HepG2 (cell line): ENCODE measurements around the gene ERCC4. TPM values are rescaled to one million over a fixed set of nuclear protein-coding genes. Genes with fewer than 3 reads are reported as not detected.

ENCODE experiments used
- ARID5B ChIP-seq: IDR thresholded peaks from 2 replicates; pipeline ENCODE4 v1.4.0; 2020; ENCODE audit warnings: mild to moderate bottlenecking, missing genetic modification reagents
- HMG20B ChIP-seq: conservative IDR thresholded peaks from 2 replicates; pipeline ENCODE4 v1.6.1; 2016; ENCODE audit warnings: missing genetic modification reagents, missing compliant biosample characterization
- HMGA1 ChIP-seq: sonication (generic); formaldehyde crosslinking; conservative IDR thresholded peaks from 2 replicates; pipeline ENCODE4 v1.4.0; 2020; ENCODE audit warnings: missing genetic modification reagents
- IKZF5 ChIP-seq: IDR thresholded peaks from 2 replicates; pipeline ENCODE4 v1.6.1; 2018; ENCODE audit warnings: missing genetic modification reagents, mild to moderate bottlenecking, missing compliant biosample characterization
- IRF9 ChIP-seq: sonication (generic); formaldehyde crosslinking; IDR thresholded peaks from 2 replicates; pipeline ENCODE4 v1.8.0; 2022; ENCODE audit warnings: missing genetic modification reagents, mild to moderate bottlenecking, borderline replicate concordance
- MTERF4 ChIP-seq: sonication (generic); formaldehyde crosslinking; IDR thresholded peaks from 2 replicates; pipeline ENCODE4 v1.8.0; 2023; ENCODE audit warnings: mild to moderate bottlenecking, missing genetic modification reagents
- NFRKB ChIP-seq: fragments of 450-650 bp; IDR thresholded peaks from 2 replicates; pipeline ENCODE4 v1.6.1; 2017
- TARDBP ChIP-seq: sonication (generic); formaldehyde crosslinking; IDR thresholded peaks from 2 replicates; pipeline ENCODE4 v1.8.0; 2022; ENCODE audit warnings: mild to moderate bottlenecking, missing genetic modification reagents
- ZBTB37 ChIP-seq: sonication (generic); formaldehyde crosslinking; IDR thresholded peaks from 2 replicates; pipeline ENCODE4 v1.4.0; 2020; ENCODE audit warnings: mild to moderate bottlenecking, missing genetic modification reagents
- ZBTB49 ChIP-seq: sonication (generic); formaldehyde crosslinking; IDR thresholded peaks from 2 replicates; pipeline ENCODE4 v1.4.0; 2020; ENCODE audit warnings: missing genetic modification reagents, borderline replicate concordance
- ZNF136 ChIP-seq: sonication (generic); formaldehyde crosslinking; IDR thresholded peaks from 2 replicates; pipeline ENCODE4 v1.8.1; 2022; ENCODE audit warnings: low read depth, mild to moderate bottlenecking, moderate library complexity, missing genetic modification reagents
- ZNF180 ChIP-seq: sonication (generic); formaldehyde crosslinking; IDR thresholded peaks from 2 replicates; pipeline ENCODE4 v1.4.0; 2020; ENCODE audit warnings: low read depth, missing genetic modification reagents, borderline replicate concordance
- ZNF432 ChIP-seq: sonication (generic); formaldehyde crosslinking; IDR thresholded peaks from 2 replicates; pipeline ENCODE4 v1.5.0; 2020; ENCODE audit warnings: missing genetic modification reagents, mild to moderate bottlenecking, borderline replicate concordance
- ZNF44 ChIP-seq: sonication (generic); formaldehyde crosslinking; IDR thresholded peaks from 2 replicates; pipeline ENCODE4 v1.5.1; 2020; ENCODE audit warnings: mild to moderate bottlenecking, missing genetic modification reagents
- ZNF563 ChIP-seq: sonication (generic); formaldehyde crosslinking; IDR thresholded peaks from 2 replicates; pipeline ENCODE4 v1.8.0; 2022; ENCODE audit warnings: mild to moderate bottlenecking, moderate library complexity, missing genetic modification reagents
- ZNF572 ChIP-seq: sonication (generic); formaldehyde crosslinking; IDR thresholded peaks from 2 replicates; pipeline ENCODE4 v1.5.1; 2020; ENCODE audit warnings: mild to moderate bottlenecking, missing genetic modification reagents
- ZNF790 ChIP-seq: sonication (generic); formaldehyde crosslinking; IDR thresholded peaks from 2 replicates; pipeline ENCODE4 v1.8.0; 2022; ENCODE audit warnings: missing genetic modification reagents, mild to moderate bottlenecking, borderline replicate concordance
- ZNF850 ChIP-seq: sonication (generic); formaldehyde crosslinking; conservative IDR thresholded peaks from 2 replicates; pipeline ENCODE4 v1.9.0; 2021; ENCODE audit warnings: mild to moderate bottlenecking, missing genetic modification reagents
- polyA plus RNA-seq, 8 experiments: library from polyadenylated mRNA; depleted of rRNA in 3 of 8; stranded (reverse) in 7 of 8; unstranded in 1 of 8; fragments of >200 nt; fragmentation: Illumina TruSeq in 4 of 8; extraction: Trizol in 4 of 8; gene quantifications; 2 replicates each; pipeline versions ENCODE4 v1.2.1 to v1.2.3, GENCODE V29; 2011 to 2016; ENCODE audit warnings: low read depth in 4 of 8, missing spikeins in 1 of 8, mixed read lengths in 1 of 8; ENCODE audit not compliant: insufficient read depth in 1 of 8
- total RNA-seq, 5 experiments: library from RNA; depleted of rRNA; stranded (reverse); fragments of >200 nt; fragmentation: Illumina TruSeq; extraction: Trizol; gene quantifications; 2 replicates each; pipeline ENCODE4 v1.2.3, GENCODE V29; 2016; ENCODE audit warnings: low read depth in 1 of 5

Gene ERCC4
- total and polyA plus RNA-seq, 2 of the 13 experiments (the other 11 are each of a cell fraction or from before 2014, with no cell fraction given), result 5.4 to 15.2 TPM

GRCh38 chr16:13873835-13874438 lies 46.0 kb upstream of the ERCC4 start (continued):
- TF ChIP-seq ARID5B (CRISPR knock-in tag) (0 out of 2 replicates have a peak, but pooled peaks have one; percentile 14), ZNF136 (CRISPR knock-in tag) (no peak), ZNF850 (CRISPR knock-in tag) (no peak), IRF9 (CRISPR knock-in tag) (0 out of 2 replicates have a peak, but pooled peaks have one; percentile 42), NFRKB (no peak), ZNF180 (CRISPR knock-in tag) (no peak), ZNF44 (CRISPR knock-in tag) (no peak), ZNF563 (CRISPR knock-in tag) (no peak), TARDBP (CRISPR knock-in tag) (no peak), HMG20B (no peak), HMGA1 (CRISPR knock-in tag) (no peak), ZNF790 (no peak), IKZF5 (0 out of 2 replicates have a peak, but pooled peaks have one; percentile 12), ZBTB37 (no peak), ZNF572 (CRISPR knock-in tag) (no peak), MTERF4 (CRISPR knock-in tag) (peak; percentile 79), ZNF432 (CRISPR knock-in tag) (no peak), ZBTB49 (CRISPR knock-in tag) (0 out of 2 replicates have a peak, but pooled peaks have one; percentile 36)
